ENCODE data around the gene SEL1L. TPM values are rescaled to one million over a fixed set of nuclear protein-coding genes. Genes with fewer than 3 reads are reported as not detected.

Gene SEL1L
- total RNA-seq, 1 donor from 2014 or later: 28.0 TPM

DNA sequence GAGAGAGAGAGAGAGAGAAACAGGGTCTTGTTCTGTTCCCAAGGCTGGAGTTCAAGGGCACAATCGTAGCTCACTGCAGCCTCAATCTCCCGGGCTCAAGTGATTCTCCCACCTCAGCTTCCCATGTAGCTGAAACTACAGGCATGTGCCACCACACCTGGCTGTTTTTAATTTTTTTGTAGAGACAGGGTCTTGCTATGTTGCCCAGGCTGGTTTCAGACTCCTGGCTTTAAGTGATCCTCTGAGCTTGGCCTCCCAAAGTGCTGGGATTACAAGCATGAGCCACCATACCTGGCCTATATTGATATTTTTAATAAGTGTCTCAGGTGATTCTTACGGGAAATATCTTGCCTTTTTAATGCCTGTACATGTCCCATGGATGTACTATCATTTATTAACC is 82.7 kb downstream of the SEL1L start:
- Histone ChIP-seq H3K4me1 (peaks cover 21% of the 10 kb centered on the region), H3K9me3 (ENCODE audit: low read depth) (no peaks in the 10 kb centered on the region), H3K27ac (no peak overlapping the region), H3K4me3 (no peak overlapping the region), H3K9ac (no peak overlapping the region), H4K20me1 (ENCODE audit: low read depth) (no peaks in the 10 kb centered on the region), H3K36me3 (no peaks in the 10 kb centered on the region), H3F3A (ENCODE audit: low read depth) (no peaks in the 10 kb centered on the region), H2AFZ (replicated peaks) (no peak overlapping the region), H3K79me2 (ENCODE audit: low read depth) (no peaks in the 10 kb centered on the region), H3K27me3 (no peaks in the 10 kb centered on the region), H3K4me2 (no peak overlapping the region)
- no peaks in the 10 kb centered on the region for H3K9me3 Mint-ChIP-seq
- H3K27ac Mint-ChIP-seq: peak overlapping the region; percentile 22
- H3K4me3 Mint-ChIP-seq: no peak overlapping the region
- no peak for TF ChIP-seq EZH2phosphoT487 (IDR thresholded peaks at IDR 0.05)
- peaks cover 12% of the 10 kb centered on the region for H3K27me3 Mint-ChIP-seq (ENCODE audit: insufficient read depth, low read depth)
- H3K4me1 Mint-ChIP-seq: peaks cover 37% of the 10 kb centered on the region
- H3K36me3 Mint-ChIP-seq: no peaks in the 10 kb centered on the region
- no peak for DNase-seq (ENCODE audit: low spot score)

DNA sequence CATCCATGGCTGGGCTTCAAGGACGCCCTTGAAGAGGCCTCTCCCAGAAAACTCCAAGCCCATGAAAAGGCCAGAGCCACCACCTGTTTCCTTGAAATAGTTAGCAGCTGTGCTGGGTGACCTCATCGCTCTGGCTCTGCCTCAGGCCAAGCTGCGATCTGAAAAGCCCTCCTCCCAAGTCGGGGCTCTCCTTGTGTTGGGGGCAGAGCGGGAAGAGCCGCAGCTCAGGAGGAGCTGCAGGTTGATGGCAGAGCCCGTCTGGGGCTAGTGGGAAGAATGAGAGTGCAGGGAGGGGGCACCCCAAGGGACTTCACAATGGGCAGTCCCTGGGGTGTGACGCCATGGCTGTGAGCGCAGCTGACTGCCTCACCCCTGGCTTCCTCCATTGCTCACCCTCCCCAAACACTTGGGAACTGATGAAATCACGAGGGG is 83.5 kb downstream of the SEL1L start:
- Histone ChIP-seq H3K79me2 (ENCODE audit: low read depth) (no peaks in the 10 kb centered on the region), H2AFZ (replicated peaks) (peak overlapping the region; percentile 80), H3K9ac (no peak overlapping the region), H3K27ac (no peak overlapping the region), H3K4me2 (peak overlapping the region; percentile 11), H3K36me3 (no peaks in the 10 kb centered on the region), H3K27me3 (no peaks in the 10 kb centered on the region), H3F3A (ENCODE audit: low read depth) (no peaks in the 10 kb centered on the region), H3K4me1 (peaks cover 21% of the 10 kb centered on the region), H4K20me1 (ENCODE audit: low read depth) (no peaks in the 10 kb centered on the region), H3K4me3 (no peak overlapping the region), H3K9me3 (ENCODE audit: low read depth) (no peaks in the 10 kb centered on the region)
- Mint-ChIP-seq H3K36me3 (no peaks in the 10 kb centered on the region), H3K9me3 (no peaks in the 10 kb centered on the region), H3K27ac (peak overlapping the region; percentile 63), H3K27me3 (ENCODE audit: insufficient read depth, low read depth) (peaks cover 12% of the 10 kb centered on the region), H3K4me3 (no peak overlapping the region), H3K4me1 (peaks cover 37% of the 10 kb centered on the region)
- TF ChIP-seq EZH2 (IDR thresholded peaks at IDR 0.05): no peak
- no peak for TF ChIP-seq CTCF (IDR thresholded peaks at IDR 0.05)
- TF ChIP-seq EZH2phosphoT487 (IDR thresholded peaks at IDR 0.05): no peak
- DNase-seq (ENCODE audit: low spot score): peak; percentile 28

GRCh38 chr14:81449576-81449975 is 84.1 kb downstream of the SEL1L start:
- Histone ChIP-seq H2AFZ (replicated peaks) (no peak overlapping the region), H3K79me2 (ENCODE audit: low read depth) (no peaks in the 10 kb centered on the region), H4K20me1 (ENCODE audit: low read depth) (no peaks in the 10 kb centered on the region), H3K4me3 (no peak overlapping the region), H3K27me3 (no peaks in the 10 kb centered on the region), H3K4me1 (peaks cover 21% of the 10 kb centered on the region), H3K9me3 (ENCODE audit: low read depth) (no peaks in the 10 kb centered on the region), H3K9ac (no peak overlapping the region), H3K27ac (no peak overlapping the region), H3F3A (ENCODE audit: low read depth) (no peaks in the 10 kb centered on the region), H3K4me2 (peak overlapping the region; percentile 14), H3K36me3 (no peaks in the 10 kb centered on the region)
- H3K4me1 Mint-ChIP-seq: peaks cover 34% of the 10 kb centered on the region
- no peak for DNase-seq (ENCODE audit: low spot score)
- no peaks in the 10 kb centered on the region for H3K9me3 Mint-ChIP-seq
- no peak for TF ChIP-seq EZH2phosphoT487 (IDR thresholded peaks at IDR 0.05)
- TF ChIP-seq CTCF (IDR thresholded peaks at IDR 0.05): no peak
- no peak for TF ChIP-seq EZH2 (IDR thresholded peaks at IDR 0.05)
- H3K4me3 Mint-ChIP-seq: no peak overlapping the region
- H3K27ac Mint-ChIP-seq: no peak overlapping the region
- H3K36me3 Mint-ChIP-seq: peaks cover 1% of the 10 kb centered on the region
- peaks cover 12% of the 10 kb centered on the region for H3K27me3 Mint-ChIP-seq (ENCODE audit: insufficient read depth, low read depth)

- Histone ChIP-seq H3K4me1 (peaks cover 21% of the 10 kb centered on the region), H3K36me3 (no peaks in the 10 kb centered on the region), H3K27me3 (no peaks in the 10 kb centered on the region), H2AFZ (replicated peaks) (peak overlapping the region; percentile 41), H3K27ac (no peak overlapping the region), H3K9ac (no peak overlapping the region), H3K4me2 (peak overlapping the region; percentile 14), H3K4me3 (no peak overlapping the region), H4K20me1 (ENCODE audit: low read depth) (no peaks in the 10 kb centered on the region), H3F3A (ENCODE audit: low read depth) (no peaks in the 10 kb centered on the region), H3K79me2 (ENCODE audit: low read depth) (no peaks in the 10 kb centered on the region), H3K9me3 (ENCODE audit: low read depth) (no peaks in the 10 kb centered on the region)
- peaks cover 34% of the 10 kb centered on the region for H3K4me1 Mint-ChIP-seq
- peaks cover 2% of the 10 kb centered on the region for H3K36me3 Mint-ChIP-seq
- H3K27ac Mint-ChIP-seq: peak overlapping the region; percentile 74
- TF ChIP-seq EZH2phosphoT487 (IDR thresholded peaks at IDR 0.05): no peak
- no peak for TF ChIP-seq EZH2 (IDR thresholded peaks at IDR 0.05)
- TF ChIP-seq CTCF (IDR thresholded peaks at IDR 0.05): no peak
- DNase-seq (ENCODE audit: low spot score): no peak
- peaks cover 12% of the 10 kb centered on the region for H3K27me3 Mint-ChIP-seq (ENCODE audit: insufficient read depth, low read depth)
- H3K9me3 Mint-ChIP-seq: peaks cover under 1% of the 10 kb centered on the region
- no peak overlapping the region for H3K4me3 Mint-ChIP-seq
Measured at GRCh38 chr14:81449114-81449513, 84.5 kb downstream of the SEL1L start.

All from neural progenitor cell (in vitro differentiated cells).